Stimulated activated CD4-positive, alpha-beta T cell treated with anti-CD3 and anti-CD28 coated beads, Interleukin-15, amount 100 ng/mL, for 48 hours (primary cell): Measurements from ENCODE around the gene PRCC.
A peak's percentile ranks its signal among the peaks of the same experiment; 100 is the strongest.

Experiments used
- DNase-seq, 2 donors: peaks; one replicate each; pipeline ENCODE4 v3.0.0-alpha.2; 2020; ENCODE audit warnings: low read depth in 2 of 2

Gene PRCC, protein sequence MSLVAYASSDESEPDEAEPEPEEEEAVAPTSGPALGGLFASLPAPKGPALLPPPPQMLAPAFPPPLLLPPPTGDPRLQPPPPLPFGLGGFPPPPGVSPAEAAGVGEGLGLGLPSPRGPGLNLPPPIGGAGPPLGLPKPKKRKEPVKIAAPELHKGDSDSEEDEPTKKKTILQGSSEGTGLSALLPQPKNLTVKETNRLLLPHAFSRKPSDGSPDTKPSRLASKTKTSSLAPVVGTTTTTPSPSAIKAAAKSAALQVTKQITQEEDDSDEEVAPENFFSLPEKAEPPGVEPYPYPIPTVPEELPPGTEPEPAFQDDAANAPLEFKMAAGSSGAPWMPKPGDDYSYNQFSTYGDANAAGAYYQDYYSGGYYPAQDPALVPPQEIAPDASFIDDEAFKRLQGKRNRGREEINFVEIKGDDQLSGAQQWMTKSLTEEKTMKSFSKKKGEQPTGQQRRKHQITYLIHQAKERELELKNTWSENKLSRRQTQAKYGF

DNA sequence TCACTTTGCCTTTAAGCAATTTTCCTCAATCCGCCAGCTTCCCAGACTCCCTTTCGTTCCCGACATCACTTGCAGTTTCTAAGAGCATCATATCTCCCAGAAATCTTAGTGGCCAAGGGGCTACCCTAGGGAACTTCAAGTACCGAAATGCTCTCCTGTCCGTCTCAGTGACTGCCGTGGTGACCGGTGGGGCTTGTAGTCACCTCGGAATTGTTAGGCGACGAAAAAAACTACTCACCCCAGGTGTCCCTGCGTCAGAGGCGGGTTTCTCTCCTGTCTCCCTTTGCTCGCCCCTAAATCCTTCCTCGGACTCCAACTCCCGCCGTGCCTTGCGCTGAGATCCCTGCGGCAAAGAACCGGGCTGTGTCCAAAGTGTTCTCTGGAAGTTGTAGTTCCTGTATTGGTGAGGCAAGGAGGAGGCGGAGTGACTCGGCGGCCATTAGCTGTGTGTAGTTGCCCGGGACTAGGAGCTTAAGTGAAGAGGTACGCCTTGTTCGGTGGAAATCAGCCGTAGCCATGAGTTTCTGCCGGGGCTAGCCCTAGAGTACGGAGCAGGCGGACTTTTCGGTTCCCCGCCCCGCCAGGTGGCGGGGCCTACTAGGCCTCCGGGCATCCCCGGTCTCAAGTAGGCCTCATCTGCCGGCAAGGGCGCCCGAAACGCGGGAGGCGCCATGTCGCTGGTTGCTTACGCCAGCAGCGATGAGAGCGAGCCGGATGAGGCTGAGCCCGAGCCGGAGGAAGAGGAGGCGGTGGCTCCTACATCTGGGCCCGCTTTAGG, at the start of gene PRCC:
Gene PRCC (plus strand): TSS at position 435 of the 778 bp plus-strand sequence. CDS start 237 bp downstream, at position 672.
- DNase-seq = peak; percentile 96

DNA sequence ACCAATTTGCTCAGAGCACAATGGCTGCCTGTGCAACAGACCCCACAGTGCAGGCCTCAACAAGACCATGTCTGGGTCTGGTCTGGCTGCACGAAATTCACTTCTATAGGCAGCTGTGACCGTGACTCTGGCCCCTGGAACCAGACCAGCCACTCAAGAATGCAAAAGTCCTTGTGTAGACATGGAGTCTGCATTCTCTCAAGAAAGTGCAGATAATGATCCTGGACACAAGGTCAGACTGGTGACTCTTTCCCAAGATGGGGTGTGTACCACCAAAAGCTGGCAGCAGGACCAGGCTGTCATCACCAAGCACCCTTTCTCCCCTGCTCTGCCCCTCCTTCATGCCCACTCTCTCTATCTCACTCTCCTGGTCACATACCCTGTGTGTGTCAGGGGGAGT, 46.2 kb upstream of the PRCC start:
- no peak for DNase-seq

DNA sequence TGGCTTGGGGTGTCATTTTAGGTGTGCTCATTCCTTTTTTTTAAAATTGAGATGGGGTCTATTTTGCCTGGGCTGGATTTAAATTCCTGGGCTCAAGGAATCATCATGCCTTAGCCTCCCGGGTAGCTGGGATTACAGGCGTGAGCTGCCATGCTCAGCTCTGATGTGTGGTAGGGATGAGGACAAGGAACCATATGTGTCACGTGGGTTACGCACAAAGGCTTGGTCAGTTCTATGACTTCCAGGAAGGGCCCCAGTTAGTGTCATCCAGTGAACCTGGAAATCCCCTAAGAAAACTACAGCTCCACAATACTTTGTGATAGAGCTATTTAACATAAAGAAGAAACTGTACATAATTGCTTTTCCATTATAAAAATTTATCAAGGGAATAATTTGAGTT, 45.8 kb upstream of the PRCC start:
- no peak for DNase-seq

DNA sequence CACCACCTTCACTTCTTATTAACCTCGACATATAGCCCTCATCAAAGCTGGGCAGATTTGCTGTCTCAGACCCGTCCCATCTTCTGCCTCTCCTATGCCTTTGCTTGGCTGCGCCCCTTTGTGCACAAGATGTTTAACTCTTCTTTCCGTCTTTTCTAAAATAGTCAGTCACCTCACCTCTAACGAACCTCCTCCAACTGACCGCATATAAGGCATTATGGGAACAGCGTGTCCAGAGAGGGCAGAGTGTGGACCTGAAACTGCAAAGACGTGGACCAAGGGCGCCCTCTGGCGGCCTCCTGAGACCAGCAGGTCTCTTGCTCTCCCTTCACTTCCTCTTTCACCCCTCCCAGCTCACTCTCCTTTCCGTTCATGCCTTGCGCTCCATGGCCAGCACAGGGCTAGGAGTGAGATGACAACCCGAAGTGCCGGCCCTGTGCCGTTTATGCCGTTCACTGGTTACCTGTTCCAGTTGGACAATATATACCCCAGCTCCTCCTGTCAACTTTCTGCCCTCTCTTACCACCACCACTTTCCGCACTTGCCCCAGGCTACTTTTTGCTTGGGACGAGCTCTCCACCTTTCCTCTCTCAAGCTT, 41.6 kb upstream of the PRCC start:
- DNase-seq = peak; percentile 65 to 69

DNA sequence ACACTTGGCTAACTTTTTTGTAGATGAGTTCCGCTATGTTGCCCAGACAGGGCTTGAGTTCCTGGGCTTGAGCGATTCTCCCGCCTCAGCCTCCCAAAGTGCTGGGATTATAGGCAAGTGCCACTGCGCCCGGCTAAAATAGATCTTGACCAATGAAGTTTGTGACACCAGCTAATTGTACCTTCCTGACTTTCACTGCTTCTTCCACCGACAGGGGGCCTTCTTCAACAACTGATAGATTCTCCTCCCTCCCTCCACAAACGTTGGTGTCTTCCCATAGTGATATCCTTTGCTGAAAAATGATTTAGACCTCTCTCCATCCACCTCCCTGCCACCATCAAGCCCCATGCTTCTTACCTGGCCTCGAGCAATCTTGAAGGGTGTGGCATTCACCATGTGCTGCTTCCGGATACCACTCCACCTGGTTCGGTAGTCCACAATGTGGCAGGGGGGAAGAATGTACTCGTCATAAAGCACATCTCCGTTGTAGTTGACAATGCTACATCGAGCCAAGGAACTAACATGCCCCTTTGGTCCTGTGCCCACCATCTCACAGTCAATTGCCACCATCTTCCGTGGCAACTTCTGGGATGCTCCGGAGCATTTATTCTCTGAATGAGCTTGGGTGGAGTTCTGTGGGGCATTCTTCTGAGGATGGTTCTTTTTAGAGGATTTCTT, 40.6 kb upstream of the PRCC start:
- peak in 1 of 2 donors; percentile 43 for DNase-seq

DNA sequence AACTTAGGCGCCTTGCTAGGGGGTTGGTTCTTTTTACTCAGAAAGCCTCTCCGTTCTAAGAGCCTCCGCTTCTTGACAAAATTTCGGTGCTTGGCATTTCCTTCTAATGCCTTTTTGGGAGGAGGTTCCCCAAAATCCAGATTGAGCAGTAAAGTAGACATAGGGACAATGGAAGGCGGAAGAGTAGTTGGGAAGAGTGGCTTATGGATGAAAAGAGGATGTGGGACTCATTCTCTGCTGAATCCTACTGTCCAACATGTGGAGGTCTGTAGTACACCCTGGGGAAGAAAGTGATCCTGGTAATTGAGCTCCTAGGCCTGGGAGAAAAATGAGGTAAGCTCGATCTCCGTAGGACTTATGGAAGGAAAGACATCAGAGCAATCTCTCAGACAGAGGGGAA, 39.8 kb upstream of the PRCC start:
- no peak for DNase-seq

DNA sequence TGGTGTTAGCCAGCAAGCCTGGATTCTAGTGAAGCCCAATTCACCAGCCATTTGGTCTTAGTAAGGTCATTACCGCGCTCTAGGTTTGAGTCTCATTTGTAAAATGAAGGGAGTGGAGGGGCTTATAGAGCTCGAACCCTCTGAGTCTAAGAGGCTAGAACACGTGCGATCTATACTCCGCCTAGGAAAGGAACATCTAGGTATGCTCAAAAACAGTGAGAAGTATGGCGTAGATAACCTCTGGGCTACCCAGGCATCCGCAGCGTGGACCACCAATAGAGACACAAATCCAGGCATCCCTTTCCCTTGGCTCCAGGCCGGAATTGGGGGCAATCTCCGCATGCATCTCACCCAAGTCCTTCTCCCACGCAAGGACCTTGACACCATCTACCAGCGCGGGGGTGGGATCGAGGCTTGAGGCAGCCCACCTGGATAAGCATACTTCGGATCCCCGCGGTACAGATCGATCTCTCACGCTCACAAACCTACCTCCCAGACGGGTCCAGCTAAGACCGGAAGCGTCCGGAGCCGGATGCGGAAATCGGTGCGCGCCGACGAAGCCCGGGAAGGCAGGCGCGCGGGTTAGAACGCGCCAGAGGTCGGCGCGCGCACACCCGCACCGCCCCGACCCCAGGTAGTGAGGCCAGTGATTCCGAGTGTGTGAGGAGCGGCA, 39.3 kb upstream of the PRCC start, which contains the start of gene METTL25B:
Gene METTL25B (plus strand): TSS at position 544 of the 673 bp plus-strand sequence. CDS start 636 bp downstream, outside the sequence.
- DNase-seq = peak; percentile 74 to 76

DNA sequence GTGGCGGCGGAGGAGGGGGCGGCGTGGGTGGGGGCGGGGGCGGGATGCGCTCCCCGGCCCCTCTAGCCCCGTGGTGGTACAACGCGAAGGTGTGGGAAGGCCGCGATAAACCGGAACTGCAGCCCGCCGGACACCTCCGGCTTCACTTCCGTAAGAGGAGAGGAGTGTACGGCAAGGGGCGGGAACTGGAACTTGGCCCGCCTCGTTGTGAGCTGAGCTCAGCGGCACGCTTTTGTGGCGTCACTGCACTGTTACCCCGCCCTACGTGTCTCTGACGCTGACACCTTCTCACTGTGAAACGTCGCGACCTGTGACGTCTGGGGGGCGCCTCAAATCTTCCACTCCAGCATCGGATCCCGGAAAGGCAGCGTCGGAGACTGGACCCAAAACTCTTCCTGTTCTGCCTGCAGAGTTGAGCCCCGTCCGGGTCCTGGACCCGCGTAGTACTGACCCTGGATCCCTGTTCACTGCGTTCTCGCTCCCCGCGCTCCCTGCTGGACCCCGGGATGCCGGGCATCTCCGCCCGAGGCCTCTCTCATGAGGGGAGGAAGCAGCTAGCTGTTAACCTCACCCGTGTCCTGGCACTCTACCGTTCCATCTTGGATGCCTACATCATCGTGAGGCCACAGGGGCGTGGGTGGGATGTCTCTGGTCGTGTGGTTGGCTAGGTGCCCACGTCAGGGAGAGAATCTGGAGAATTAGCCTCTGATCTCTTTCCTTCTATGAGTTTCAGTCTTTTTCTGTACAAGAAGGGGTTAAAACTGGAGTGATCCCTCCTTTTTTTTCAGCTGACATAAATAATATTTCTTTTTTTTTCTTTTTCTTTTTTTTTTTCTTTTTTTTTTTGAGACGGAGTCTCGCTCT, 38.5 kb upstream of the PRCC start, which contains the start of gene ISG20L2:
Gene ISG20L2 (minus strand): TSS at position 168 of the 864 bp plus-strand sequence. CDS start 1,114 bp downstream, outside the sequence.
- peak; percentile 93 to 96 for DNase-seq

DNA sequence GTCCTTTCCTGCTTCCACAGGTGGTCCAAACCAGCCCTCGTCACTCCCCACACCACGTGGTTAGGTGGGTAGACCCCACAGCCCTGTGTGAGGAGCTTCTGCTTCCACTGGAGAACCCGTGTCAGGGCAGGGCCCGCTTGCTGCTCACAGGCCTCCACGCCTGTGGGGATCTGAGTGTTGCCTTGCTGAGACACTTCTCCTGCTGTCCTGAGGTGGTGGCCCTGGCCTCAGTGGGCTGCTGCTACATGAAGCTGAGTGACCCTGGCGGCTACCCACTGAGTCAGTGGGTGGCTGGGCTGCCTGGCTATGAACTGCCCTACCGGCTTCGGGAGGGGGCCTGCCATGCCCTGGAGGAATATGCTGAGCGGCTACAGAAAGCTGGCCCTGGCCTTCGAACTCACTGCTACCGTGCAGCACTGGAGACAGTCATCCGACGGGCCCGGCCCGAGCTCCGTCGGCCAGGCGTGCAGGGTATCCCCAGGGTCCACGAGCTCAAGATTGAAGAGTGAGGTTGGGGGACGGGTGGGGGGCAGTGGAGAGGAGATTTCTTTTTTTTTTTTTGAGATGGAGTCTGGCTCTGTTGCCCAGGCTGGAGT, 33.2 kb upstream of the PRCC start:
- DNase-seq = no peak

DNA sequence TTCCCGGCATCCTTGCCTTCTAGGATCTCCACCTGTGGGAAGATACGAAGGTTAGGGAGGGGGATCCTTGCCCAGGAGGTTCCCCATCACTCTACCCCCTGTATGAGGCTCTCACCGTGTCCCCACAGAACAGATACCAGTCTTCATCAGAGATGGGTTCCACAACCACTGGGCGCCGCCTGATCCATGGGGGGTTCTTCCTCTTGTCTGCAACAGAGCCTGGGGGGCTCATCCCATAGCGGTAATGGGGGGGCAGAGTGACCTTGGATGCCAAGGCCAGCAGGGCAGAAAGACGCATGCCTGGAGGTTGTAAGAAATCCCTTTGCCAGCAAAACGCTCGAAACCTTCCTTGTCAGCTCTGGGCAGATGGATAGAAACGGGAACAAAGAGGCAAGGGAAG, 28.9 kb upstream of the PRCC start:
- no peak for DNase-seq

DNA sequence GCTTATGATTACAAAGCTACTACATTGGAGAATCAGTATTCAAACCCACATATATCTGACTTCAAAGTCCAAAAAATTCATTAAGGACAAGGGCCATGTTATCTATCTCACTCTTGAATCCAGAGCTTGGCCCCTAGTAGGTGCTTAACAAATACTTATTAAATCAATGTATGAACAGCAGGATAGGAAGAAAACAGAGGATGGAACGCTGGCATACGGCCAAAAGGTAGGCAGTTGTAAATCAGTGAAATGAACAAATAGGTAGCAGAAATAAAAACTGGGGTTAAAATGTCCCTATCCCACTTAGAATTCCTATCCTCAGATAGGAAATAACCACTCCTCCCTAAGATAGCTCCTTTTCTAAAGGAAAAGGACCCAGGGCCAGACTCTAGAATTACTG, 28.4 kb upstream of the PRCC start:
- DNase-seq = no peak

DNA sequence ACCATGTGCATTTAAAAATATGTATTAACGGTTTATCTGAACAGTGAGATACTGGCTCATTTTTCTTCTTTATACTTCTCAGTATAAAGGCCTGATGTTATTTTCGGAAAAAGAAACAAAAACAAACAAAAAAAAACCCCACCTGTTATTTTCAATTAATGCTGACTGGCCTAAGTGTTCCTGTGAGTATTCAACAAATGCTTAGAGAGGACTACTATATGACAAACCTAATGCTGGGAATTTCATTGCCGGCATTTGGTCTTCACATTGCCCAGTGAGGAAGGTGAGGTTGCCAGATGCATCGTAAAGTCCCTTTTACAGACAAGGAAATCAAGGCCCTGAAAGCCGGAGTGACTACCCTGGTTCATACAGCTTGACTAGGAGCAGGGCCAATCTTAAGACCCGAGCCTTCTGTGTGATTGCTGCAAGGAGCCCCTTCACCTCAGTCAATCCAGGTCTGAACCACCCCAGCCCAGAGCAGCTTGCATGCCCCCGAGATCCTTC, 27.0 kb upstream of the PRCC start:
- no peak for DNase-seq

DNA sequence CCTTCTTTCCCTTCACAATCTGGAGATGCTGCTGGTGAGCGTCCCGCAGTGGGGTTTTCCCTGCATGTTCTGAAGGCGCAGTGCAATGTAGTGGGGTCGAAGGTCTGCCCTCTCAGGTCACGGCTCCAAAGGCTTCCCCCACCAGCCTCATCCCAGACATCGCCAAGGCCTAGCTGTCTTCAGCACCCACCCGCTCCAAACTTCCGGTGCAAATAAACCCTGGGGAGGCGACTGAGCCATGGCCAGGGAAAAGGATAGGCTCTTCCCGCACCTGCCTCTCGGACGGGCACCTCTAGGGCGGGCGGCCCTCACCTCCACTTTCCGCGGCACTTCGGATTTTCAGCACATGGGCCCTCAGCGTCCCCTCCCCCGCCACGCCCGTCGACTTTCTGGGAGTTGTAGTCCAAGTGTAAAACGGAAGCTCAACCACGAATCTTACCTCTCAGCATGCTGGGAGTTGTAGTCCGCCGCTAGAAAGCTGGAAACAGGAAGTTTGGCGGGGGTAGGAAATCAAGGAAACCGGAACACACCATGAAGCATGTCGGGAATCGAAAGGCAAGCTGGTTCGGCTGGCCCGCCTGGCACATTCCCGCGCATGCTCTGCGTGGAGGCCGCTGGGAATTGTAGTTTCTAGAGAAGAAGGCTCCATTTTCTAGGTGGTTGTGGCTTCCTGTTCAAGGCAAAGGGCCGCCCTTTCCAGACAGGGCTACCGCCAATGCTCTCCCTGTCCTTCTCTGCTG, 26.4 kb upstream of the PRCC start, which contains the start of gene MRPL24:
Gene MRPL24 (minus strand): TSS at position 348 of the 740 bp plus-strand sequence. CDS start 2,384 bp downstream, outside the sequence.
- DNase-seq = peak; percentile 95 to 96

DNA sequence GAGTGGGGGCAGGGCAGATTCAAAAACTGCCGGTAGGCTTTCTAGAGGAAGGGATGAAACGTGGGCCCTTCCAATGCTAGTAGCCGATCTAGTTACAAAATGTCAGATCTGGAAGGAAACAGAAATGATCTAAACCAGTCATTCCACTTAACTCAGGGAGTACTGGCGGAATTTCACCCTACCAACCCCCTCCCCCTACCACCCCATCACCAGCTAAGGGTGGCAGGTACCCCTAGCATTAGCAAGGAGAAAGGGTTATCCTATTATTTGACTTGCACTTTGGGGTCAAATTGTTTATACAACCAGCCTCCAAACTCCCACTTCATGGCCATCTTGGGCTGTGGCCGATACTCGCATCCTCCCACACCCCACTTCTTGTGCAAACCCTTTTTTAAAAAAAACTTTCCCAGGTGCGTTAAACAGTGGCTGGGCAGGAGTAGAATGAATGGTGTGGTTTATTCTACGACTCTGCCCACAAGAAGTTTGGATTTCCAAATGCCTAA, 25.8 kb upstream of the PRCC start:
- no peak for DNase-seq

DNA sequence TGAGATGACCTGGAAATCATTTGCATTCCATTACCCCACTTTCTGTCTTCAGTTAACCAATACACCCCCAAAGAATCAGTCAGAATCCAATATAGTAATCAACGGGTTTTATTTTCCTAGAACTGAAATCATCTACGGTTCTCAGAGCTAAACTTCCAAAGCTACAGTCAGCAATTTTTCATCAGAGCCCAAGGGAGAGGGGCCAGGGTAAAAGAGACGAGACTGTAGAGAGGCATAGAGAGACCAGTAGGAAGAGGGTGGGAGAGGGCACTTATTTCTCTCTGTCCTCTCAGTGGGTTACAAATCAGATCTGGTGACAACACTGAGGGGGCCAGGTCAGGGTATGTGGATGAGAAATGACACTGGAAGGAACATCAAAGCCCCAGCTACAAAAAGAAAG, 25.3 kb upstream of the PRCC start:
- no peak for DNase-seq

DNA sequence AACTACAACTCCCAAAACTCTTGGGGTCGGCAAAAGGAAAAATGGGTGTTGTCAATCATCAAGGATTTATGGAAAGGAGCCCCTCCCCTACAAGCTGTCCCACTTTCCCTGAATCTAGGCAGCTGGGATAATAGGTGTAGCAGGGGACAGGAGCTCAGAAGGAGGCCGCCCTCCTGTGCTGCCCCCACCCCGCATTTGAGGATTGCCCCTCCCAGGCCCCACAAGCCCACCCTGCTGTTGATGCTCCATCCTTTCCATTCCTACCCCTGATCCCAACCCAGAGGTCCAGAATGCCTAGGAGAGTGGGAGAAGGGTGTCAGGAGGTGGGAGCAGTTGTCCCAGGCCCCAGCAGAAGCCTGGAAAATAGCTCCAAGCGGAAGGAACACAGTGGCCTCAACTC, 24.5 kb upstream of the PRCC start:
- DNase-seq = no peak

DNA sequence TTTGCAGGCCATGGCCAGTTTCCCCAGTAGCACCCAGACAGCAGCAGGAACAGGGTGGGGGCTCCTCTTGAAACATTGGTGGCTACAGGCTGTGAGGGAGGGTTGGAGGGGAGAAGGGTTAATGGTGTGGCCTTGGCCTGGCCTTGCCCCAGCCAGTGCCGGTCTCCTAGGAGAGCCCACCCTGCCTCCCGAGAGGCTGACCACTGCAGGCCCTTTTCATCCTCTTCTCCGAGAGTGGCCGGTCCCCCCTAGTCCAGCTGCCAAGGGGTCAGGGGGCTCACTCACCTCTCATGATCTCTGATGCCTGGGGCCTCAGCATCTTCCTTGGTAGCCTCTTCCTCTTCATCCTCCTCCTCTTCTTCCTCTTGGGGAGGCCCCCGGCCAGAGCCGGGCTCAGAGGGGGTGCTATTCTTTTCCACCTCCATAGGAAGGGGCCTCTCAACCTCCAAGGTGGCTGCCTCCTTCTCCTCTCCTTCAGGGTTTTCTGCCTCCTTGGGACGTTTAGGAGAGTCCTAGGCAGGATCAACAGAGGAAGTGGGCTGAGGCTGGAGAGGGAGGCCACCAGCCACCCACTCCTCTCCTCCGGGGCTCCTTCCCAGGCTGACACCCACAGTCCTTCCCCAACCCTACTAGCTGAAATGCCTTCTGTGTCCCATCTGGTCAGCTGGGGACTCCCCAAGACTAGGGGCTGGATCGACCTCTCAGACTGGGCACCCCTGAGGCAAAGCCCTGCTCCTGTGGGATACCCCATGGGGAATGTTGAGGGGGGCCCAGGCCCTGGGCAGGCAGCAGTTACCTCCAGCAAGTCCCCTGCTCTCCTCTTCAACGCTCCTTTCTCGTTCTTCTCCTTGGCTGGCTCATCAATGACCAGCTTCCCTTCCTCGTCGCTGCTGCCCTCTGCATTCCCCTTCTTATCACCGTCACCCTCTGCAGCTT, 23.7 kb upstream of the PRCC start:
- DNase-seq = no peak
